Retinal pigment epithelial cell (primary cell): ENCODE results near the gene ZP1.
A peak's percentile ranks its signal among the peaks of the same experiment; 100 is the strongest.

Experiments used
- DNase-seq: peaks from one replicate; pipeline ENCODE4 v3.0.0-alpha.2; 2010; ENCODE audit warnings: low read depth
- H3K4me3 ChIP-seq: 2 replicates; pipeline ENCODE4 v1.5.1; 2011; ENCODE audit warnings: mild to moderate bottlenecking, low read length, control low read depth, moderate library complexity
- TF ChIP-seq, protein P1 (sequence below): conservative IDR thresholded peaks from 2 replicates; pipeline ENCODE4 v1.5.1; 2011; ENCODE audit warnings: low read depth, low read length, control low read depth, inconsistent platforms

Gene ZP1

DNA sequence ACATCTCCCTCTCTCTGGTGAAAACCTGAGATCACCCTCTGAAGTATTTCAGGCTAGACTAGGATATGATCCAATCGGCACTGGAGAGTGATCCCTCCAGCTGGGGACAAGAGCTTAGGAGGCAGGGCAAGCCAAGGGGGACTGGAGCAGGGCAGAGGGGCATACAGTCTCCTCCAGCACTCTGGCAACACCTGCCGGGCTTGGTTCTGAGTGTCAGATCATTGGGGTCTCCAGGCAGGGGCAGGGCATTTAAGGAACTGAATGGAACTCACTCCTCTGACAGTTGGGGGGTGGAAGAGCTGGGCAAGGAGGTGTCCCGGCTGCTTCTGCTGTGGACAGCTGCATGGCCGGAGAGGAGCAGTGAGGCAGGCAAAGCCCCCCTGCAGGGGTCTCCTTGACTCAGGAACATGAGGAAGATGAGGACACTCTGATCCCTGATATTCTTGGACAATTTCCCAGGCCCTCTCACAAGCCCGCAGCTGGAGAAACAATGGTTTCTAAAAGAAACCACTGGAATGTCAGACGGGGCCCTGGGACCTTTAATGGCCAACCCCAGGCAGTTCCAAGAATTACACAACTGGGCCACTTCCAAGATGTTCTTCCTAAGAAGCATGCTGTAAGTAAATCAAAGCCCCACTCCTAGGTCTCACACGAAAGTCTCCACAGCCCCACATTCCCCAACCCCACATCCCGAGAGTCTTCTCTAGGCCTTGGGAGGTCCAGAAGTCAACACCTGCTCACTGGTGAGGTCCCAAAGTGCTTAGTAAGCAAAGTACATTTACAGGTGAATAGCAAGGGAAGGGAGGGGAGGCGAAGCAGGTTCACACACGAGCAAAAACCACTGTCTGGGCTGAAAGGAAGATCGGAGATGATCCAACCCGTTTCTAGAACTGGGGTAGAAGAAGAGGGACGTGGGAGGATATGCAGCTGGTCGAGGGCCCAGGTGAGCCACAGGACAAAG, 26.6 kb upstream of the ZP1 start:
- H3K4me3 ChIP-seq: no peak overlapping the region
- TF ChIP-seq, protein P1, sequence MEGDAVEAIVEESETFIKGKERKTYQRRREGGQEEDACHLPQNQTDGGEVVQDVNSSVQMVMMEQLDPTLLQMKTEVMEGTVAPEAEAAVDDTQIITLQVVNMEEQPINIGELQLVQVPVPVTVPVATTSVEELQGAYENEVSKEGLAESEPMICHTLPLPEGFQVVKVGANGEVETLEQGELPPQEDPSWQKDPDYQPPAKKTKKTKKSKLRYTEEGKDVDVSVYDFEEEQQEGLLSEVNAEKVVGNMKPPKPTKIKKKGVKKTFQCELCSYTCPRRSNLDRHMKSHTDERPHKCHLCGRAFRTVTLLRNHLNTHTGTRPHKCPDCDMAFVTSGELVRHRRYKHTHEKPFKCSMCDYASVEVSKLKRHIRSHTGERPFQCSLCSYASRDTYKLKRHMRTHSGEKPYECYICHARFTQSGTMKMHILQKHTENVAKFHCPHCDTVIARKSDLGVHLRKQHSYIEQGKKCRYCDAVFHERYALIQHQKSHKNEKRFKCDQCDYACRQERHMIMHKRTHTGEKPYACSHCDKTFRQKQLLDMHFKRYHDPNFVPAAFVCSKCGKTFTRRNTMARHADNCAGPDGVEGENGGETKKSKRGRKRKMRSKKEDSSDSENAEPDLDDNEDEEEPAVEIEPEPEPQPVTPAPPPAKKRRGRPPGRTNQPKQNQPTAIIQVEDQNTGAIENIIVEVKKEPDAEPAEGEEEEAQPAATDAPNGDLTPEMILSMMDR: no peak
- no peak for DNase-seq

DNA sequence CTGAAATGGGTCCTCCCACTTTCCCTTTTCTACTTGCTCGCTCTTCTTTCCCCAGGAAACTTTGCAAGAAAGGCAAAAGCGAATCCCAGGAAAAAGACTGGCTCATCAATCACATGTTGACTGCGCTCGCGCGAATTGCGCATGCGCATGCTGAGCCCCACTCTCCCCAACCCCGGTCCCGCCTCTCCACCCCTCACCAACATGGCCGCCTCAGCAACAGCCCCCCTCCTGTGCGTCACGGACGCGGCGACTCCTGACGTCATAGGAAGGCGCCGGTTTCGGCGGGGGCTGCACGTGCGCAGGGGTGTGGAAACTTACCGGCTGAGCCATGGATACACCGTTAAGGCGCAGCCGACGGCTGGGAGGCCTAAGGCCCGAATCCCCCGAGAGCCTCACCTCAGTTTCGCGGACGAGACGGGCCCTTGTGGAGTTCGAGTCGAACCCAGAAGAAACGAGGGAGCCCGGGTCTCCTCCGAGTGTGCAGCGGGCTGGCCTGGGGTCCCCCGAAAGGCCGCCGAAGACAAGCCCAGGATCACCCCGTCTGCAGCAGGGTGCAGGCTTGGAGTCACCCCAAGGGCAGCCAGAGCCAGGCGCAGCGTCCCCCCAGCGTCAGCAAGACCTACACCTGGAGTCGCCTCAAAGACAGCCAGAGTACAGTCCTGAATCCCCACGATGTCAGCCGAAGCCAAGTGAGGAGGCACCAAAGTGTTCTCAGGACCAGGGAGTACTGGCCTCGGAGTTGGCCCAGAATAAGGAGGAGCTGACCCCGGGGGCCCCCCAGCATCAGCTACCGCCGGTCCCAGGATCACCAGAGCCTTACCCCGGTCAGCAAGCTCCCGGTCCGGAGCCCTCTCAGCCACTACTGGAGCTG, 25.3 kb upstream of the ZP1 start, which contains the start of gene CCDC86:
TSS of gene CCDC86 (plus strand) at position 317 of the 871 bp plus-strand sequence. CDS start at position 329, 12 bp downstream.
- TF ChIP-seq, protein P1: no peak
- peak within 1 kb of the TSS; percentile 94 for H3K4me3 ChIP-seq
- peak; percentile 82 for DNase-seq

DNA sequence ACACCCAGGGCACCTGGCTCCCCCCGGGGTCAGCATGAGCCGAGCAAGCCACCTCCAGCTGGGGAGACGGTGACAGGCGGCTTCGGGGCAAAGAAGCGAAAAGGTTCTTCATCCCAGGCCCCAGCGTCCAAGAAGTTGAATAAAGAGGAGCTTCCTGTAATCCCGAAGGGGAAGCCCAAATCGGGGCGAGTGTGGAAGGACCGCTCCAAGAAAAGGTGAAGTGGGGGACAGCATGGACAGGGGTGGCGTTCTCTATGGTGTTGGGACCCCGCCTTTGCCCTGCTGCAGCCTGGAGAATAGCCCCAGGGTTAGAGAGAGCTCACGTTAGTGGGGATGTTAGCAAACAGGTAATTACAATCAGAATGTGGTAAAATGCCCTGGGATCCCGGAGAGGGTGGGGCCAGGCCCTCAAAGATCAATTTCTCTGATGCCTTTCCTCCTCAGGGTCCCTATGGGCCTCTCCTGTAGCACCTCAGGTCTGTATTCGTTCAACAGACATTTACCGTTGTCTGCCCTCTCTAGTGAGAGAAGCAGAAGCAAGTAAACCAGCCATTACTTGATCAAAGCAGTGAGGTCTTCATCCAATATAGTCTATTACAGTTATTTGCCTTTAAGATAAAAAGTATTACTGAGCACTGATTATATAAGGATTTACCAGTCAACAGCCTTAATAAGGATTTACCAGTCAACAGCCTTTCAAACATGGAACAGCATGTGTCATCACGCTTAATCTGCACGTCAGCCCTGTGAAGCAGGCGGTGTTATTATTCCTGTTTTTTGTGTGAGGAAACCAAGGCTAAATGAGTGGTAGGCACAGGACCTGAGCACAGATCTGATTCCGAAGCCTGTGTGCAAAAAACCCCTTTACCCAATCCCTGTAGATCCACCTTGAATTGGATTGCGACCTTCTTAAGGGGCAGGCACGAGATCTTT, 24.4 kb upstream of the ZP1 start:
- peak; percentile 75 for DNase-seq
- H3K4me3 ChIP-seq: peak overlapping the region; percentile 94
- TF ChIP-seq, protein P1: no peak

DNA sequence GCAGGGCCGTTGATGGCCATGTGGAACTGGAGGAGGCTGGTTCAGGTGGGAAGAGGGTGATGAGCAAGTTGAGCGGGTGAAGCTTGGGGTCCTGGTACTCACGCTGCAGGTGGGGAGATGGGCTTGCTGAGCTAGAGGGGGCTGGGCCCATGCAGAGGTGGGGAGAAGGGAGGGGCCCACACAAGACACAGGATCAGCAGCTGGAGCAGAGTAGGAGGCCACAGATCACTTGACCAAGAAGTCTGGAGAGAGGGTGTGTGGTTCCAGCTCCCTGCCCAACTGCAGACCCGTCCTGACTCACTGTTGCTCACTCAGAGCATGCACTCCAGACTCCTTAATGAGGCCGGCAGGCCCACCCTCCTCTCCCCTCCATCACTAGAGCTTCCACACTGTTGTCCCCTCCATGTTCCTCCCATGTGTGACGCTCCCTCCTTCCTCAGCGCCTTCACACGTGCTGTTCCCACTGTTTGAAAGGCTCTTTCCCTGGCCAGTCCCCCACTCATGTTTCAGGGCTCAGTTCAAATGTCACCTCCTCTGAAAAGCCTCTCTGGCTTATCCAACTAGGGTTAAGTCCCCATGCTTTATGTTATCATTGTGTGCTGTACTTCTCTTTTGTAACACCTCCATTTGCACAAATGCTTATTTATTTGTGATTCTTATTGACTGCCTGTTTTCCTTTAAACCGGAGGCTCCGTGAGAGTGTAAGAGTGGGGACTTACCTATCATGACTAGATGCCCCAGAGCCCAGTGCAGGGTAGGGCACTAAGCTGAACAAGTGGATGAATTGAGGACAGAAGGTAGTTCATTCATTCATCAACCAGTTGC, 23.1 kb upstream of the ZP1 start:
- no peak for DNase-seq
- TF ChIP-seq, protein P1: no peak
- H3K4me3 ChIP-seq: peak overlapping the region; percentile 94

DNA sequence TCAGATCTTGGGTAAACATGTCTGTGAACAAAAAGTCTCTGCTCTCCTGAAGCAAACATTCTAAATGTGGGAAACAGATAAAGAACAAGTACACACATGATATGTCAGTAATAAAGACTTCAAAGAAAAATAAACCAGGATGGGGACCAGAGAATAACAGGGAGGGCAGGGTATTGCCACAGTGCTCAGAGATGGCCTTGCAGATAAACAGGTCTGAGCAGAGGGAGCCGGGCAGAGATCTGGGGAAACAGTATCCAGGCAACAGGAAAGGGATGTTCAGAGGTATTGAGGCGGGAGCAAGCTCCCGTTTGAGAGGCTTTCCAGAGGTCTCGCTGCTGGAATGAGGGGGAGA, 22.5 kb upstream of the ZP1 start:
- TF ChIP-seq, protein P1: no peak
- DNase-seq: no peak
- H3K4me3 ChIP-seq: no peak overlapping the region
